Prostate gland (tissue), 2 donors: ENCODE results near the gene SYT7.

ENCODE experiments used
- CTCF ChIP-seq, 4 experiments: fragments of 200-600 bp in 2 of 4; fragments of 450-650 bp in 2 of 4; sonication (generic) in 2 of 4; IDR thresholded peaks; 1 replicate in 3 of 4; 2 replicates in 1 of 4; pipeline ENCODE4 v1.5.1; 2016 to 2019; ENCODE audit warnings: antibody characterized with exemption in 4 of 4, mild to moderate bottlenecking in 2 of 4, moderate library complexity in 2 of 4
- POLR2A ChIP-seq: fragments of 450-650 bp; IDR thresholded peaks from one replicate; pipeline ENCODE4 v1.6.1; 2016; ENCODE audit warnings: antibody characterized with exemption, mild to moderate bottlenecking

GRCh38 chr11:61554172-61554988, 26.5 kb downstream of the SYT7 start:
- TF ChIP-seq CTCF (IDR thresholded peaks at IDR 0.05) (no peak), POLR2A (no peak)
